HFFc6 (cell line): Measurements from ENCODE around the gene LEUTX. TPM values are rescaled to one million over a fixed set of nuclear protein-coding genes. Genes with fewer than 3 reads are reported as not detected.
"Not testable (repeated sequence)": the region's sequence is repeated elsewhere in the genome, so short reads cannot be mapped to it uniquely, and the experiment has no call there.

Experiments used
- DNase-seq: peaks from one replicate; pipeline ENCODE4 v3.0.0-alpha.2; 2018
- H3K27ac Mint-ChIP-seq: 2 replicates; pipeline ENCODE4 v1.8.0; 2020; ENCODE audit warnings: mild to moderate bottlenecking, mixed read lengths
- H3K27me3 Mint-ChIP-seq: 2 replicates; pipeline ENCODE4 v1.8.0; 2021; ENCODE audit warnings: mild to moderate bottlenecking, moderate library complexity, mixed read lengths; ENCODE audit not compliant: insufficient read depth
- H3K36me3 Mint-ChIP-seq: 2 replicates; pipeline ENCODE4 v1.8.0; 2021; ENCODE audit warnings: low read depth, mixed read lengths
- H3K4me1 Mint-ChIP-seq: 2 replicates; pipeline ENCODE4 v1.8.0; 2020; ENCODE audit warnings: low read depth, mixed read lengths
- H3K4me3 Mint-ChIP-seq: 2 replicates; pipeline ENCODE4 v1.8.0; 2020; ENCODE audit warnings: mild to moderate bottlenecking, moderate library complexity, mixed read lengths
- H3K9me3 Mint-ChIP-seq: 2 replicates; pipeline ENCODE4 v1.8.0; 2020; ENCODE audit warnings: mild to moderate bottlenecking, mixed read lengths
- total RNA-seq, 6 experiments: library from RNA; stranded (reverse); fragmentation: NEBNext Ultra II Directional; extraction: Animal tissue kit (Norgen Biotek cat#: 25700); gene quantifications; 2 replicates in 1 of 6; 3 replicates in 5 of 6; pipeline ENCODE4 v1.2.3, GENCODE V29; 2021
- TF ChIP-seq, protein P1 (sequence below): fragments of 200-600 bp; sonication (generic); IDR thresholded peaks from 2 replicates; pipeline ENCODE4 v1.5.0; 2021; ENCODE audit warnings: antibody characterized with exemption, mild to moderate bottlenecking

LEUTX gene
- total RNA-seq, 6 experiments from 2014 or later, result not detected

DNA sequence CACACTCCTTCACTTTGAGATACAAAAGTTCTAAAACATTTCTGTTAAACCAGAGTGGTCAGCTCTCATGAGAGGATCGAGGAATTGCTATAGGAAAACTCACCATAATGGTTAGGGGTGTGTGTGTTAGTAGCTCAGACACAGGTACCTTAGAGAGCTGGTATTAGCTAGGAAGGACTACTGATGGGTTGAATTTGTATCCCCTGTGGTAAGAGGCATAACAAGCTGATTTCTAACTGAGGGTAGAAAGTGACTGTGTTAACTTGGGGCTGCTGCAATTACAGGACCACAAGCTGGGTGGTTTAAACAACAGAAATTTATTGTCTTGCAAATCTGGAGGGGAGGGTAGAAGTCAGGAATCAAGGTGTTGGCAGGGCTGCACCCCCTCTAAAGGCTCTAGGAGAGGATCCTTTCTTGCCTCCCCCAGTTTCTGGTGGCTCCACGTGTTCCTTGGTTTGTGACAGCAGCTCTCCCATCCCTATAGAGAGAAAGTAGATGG, 17.4 kb downstream of the LEUTX start:
- Mint-ChIP-seq H3K9me3 (no peaks in the 10 kb centered on the region), H3K4me3 (no peak overlapping the region), H3K4me1 (0 out of 2 replicates have a peak, but pooled peaks cover 4% of the 10 kb centered on the region), H3K27ac (no peak overlapping the region), H3K36me3 (no peaks in the 10 kb centered on the region), H3K27me3 (peaks cover 2% of the 10 kb centered on the region)
- DNase-seq, result no peak
- TF ChIP-seq, protein P1, sequence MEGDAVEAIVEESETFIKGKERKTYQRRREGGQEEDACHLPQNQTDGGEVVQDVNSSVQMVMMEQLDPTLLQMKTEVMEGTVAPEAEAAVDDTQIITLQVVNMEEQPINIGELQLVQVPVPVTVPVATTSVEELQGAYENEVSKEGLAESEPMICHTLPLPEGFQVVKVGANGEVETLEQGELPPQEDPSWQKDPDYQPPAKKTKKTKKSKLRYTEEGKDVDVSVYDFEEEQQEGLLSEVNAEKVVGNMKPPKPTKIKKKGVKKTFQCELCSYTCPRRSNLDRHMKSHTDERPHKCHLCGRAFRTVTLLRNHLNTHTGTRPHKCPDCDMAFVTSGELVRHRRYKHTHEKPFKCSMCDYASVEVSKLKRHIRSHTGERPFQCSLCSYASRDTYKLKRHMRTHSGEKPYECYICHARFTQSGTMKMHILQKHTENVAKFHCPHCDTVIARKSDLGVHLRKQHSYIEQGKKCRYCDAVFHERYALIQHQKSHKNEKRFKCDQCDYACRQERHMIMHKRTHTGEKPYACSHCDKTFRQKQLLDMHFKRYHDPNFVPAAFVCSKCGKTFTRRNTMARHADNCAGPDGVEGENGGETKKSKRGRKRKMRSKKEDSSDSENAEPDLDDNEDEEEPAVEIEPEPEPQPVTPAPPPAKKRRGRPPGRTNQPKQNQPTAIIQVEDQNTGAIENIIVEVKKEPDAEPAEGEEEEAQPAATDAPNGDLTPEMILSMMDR, result no peak

DNA sequence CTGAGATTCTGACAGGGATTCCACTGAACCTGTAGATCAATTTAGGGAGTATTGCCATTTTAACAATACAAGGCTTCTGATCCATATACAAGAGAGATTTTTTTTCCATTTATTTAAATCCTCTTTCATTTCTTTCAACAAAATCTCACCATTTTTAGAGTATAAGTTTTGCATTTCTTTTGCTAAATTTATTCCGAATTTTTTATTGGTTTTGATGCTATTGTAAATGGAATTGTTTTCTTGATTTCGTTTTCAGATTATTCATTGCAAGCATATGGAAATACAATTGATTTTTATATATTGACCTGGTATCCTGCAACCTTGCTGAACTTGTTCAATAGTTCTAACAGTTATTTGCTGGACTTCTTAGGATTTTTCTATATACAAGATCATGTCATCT, 18.4 kb downstream of the LEUTX start:
- H3K4me3 Mint-ChIP-seq, result no peak overlapping the region
- H3K36me3 Mint-ChIP-seq, result no peaks in the 10 kb centered on the region
- peaks cover 2% of the 10 kb centered on the region for H3K27me3 Mint-ChIP-seq
- DNase-seq, result no peak
- H3K4me1 Mint-ChIP-seq, result 0 out of 2 replicates have a peak, but pooled peaks cover 4% of the 10 kb centered on the region
- H3K27ac Mint-ChIP-seq, result no peak overlapping the region
- TF ChIP-seq, protein P1, result no peak
- no peaks in the 10 kb centered on the region for H3K9me3 Mint-ChIP-seq

DNA sequence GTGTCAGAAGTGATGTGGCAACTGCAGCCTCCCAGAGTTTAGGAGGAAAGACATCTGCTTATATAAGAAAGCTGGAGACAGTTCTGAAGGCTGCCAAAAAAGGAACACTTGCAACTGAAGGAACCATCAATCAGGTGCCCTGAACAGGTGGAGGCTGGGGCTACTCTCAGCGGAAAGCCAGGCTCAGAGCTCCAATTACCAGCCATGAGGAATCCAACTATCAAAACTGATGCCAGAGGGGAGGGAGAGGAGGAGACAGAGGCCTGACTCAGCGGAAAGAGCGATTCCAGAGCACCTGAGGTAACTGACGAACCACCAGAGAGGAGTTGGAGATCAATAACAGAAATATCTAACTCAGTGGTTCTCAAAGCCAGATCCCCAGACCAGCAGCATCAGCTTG, 24.3 kb downstream of the LEUTX start:
- Mint-ChIP-seq H3K9me3 (no peaks in the 10 kb centered on the region), H3K27me3 (peaks cover 14% of the 10 kb centered on the region), H3K27ac (no peak overlapping the region), H3K4me1 (no peaks in the 10 kb centered on the region), H3K36me3 (no peaks in the 10 kb centered on the region), H3K4me3 (no peak overlapping the region)
- DNase-seq, result no peak
- TF ChIP-seq, protein P1, result no peak

DNA sequence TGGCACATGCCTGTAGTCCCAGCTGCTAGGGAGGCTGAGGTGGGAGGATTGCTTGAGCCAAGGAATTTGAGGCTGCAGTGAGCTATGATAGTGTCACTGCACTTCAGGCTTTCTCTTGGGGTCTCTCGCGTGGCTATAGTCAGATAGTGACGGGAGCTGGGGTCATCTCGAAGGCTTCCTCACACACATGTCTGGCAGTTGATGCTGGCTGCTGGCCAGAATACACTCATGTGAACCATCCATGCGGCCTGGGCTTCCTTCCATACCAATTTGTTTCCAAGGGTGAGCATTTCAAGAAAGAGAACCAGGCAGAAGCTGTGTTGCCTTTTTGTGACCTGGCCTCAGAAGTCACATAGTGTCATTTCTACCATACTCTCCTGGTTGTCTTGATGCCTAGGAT, 26.4 kb downstream of the LEUTX start:
- no peak for DNase-seq
- Mint-ChIP-seq H3K4me1 (no peaks in the 10 kb centered on the region), H3K9me3 (peaks cover 4% of the 10 kb centered on the region; the same call in 1 of the 2 replicates), H3K27ac (no peak overlapping the region), H3K36me3 (no peaks in the 10 kb centered on the region), H3K4me3 (no peak overlapping the region), H3K27me3 (peaks cover 12% of the 10 kb centered on the region)
- TF ChIP-seq, protein P1, result no peak

GRCh38 chr19:39807846-39808364, 29.3 kb downstream of the LEUTX start:
- DNase-seq, result no peak
- H3K9me3 Mint-ChIP-seq, result peaks cover 4% of the 10 kb centered on the region; the same call in 1 of the 2 replicates
- H3K4me3 Mint-ChIP-seq, result no peak overlapping the region
- peaks cover 11% of the 10 kb centered on the region for H3K27me3 Mint-ChIP-seq
- H3K27ac Mint-ChIP-seq, result no peak overlapping the region
- H3K4me1 Mint-ChIP-seq, result no peaks in the 10 kb centered on the region
- H3K36me3 Mint-ChIP-seq, result no peaks in the 10 kb centered on the region
- TF ChIP-seq, protein P1, result no peak

- H3K27ac Mint-ChIP-seq, H3K4me1 Mint-ChIP-seq, H3K36me3 Mint-ChIP-seq, H3K27me3 Mint-ChIP-seq, DNase-seq, H3K9me3 Mint-ChIP-seq, H3K4me3 Mint-ChIP-seq: not testable (repeated sequence)
These were observed 30.0 kb downstream of the LEUTX start for GRCh38 chr19:39808688-39809087.
